ENCODE measurements around the gene TMEM184A. TPM values are rescaled to one million over a fixed set of nuclear protein-coding genes. Genes with fewer than 3 reads are reported as not detected.
A peak's percentile ranks its signal among the peaks of the same experiment; 100 is the strongest.

TMEM184A gene
- total RNA-seq, 1 experiment from 2014 or later: 21.4 TPM

DNA sequence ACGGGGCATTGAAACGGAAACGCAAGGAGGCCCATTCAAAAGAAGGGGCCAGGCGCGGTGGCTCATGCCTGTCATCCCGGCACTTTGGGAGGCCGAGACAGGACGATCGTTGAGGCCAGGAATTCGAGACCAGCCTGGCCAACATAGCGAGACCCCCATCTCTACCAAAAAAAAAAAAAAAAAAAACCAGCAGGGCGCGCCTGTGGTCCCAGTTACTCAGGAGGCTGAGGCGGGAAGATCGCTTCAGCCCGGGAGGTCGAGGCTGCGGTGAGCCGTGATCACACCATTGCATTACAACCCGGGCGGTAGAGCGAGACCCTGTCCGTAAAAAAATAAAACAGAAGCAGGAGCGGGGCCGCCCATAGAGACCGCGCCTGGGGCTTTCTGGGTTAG, 13.4 kb upstream of the TMEM184A start:
- Histone ChIP-seq H3K27ac (0 out of 2 replicates have a peak overlapping the region, but pooled peaks have one; percentile 18), H3K4me3 (peak overlapping the region; percentile 97), H2AFZ (peak overlapping the region; percentile 99), H3K27me3 (ENCODE audit: insufficient read depth, low read depth) (no peaks in the 10 kb centered on the region), H3K9me2 (ENCODE audit: insufficient read depth) (no peaks in the 10 kb centered on the region), H3K79me2 (ENCODE audit: low read depth) (peaks cover 30% of the 10 kb centered on the region), H3K36me3 (ENCODE audit: low read depth) (peaks cover 6% of the 10 kb centered on the region), H3K4me2 (peak overlapping the region; percentile 82), H3K9me3 (ENCODE audit: insufficient read depth, low read depth) (no peaks in the 10 kb centered on the region), H3F3A (ENCODE audit: insufficient read depth, low read depth) (peaks cover 57% of the 10 kb centered on the region; the same call in 1 of the 2 replicates), H3K4me1 (replicated peaks; ENCODE audit: insufficient read depth) (peaks cover 34% of the 10 kb centered on the region), H4K20me1 (ENCODE audit: insufficient read depth) (no peaks in the 10 kb centered on the region; the same call in 1 of the 2 replicates)
- no peak for DNase-seq
- POLR2A ChIA-PET (ENCODE audit: unreplicated experiment): no interaction called here
- CTCF ChIA-PET: no interaction called here
- TF ChIP-seq EZH2 (IDR thresholded peaks at IDR 0.05; ENCODE audit: low read depth): no peak
- TF ChIP-seq, protein P1, sequence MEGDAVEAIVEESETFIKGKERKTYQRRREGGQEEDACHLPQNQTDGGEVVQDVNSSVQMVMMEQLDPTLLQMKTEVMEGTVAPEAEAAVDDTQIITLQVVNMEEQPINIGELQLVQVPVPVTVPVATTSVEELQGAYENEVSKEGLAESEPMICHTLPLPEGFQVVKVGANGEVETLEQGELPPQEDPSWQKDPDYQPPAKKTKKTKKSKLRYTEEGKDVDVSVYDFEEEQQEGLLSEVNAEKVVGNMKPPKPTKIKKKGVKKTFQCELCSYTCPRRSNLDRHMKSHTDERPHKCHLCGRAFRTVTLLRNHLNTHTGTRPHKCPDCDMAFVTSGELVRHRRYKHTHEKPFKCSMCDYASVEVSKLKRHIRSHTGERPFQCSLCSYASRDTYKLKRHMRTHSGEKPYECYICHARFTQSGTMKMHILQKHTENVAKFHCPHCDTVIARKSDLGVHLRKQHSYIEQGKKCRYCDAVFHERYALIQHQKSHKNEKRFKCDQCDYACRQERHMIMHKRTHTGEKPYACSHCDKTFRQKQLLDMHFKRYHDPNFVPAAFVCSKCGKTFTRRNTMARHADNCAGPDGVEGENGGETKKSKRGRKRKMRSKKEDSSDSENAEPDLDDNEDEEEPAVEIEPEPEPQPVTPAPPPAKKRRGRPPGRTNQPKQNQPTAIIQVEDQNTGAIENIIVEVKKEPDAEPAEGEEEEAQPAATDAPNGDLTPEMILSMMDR (conservative IDR thresholded peaks at IDR 0.05): no peak
- intact Hi-C loops (cut with micrococcal nuclease; ENCODE audit: unreplicated experiment): loop anchor here (1.0 to 10.0 kb wide), 3 partner anchors 32 to 675 kb away; partner anchors contain the start of genes MRM2 and NUDT1
- BruUV-seq (replicated peaks): no TSS peak

DNA sequence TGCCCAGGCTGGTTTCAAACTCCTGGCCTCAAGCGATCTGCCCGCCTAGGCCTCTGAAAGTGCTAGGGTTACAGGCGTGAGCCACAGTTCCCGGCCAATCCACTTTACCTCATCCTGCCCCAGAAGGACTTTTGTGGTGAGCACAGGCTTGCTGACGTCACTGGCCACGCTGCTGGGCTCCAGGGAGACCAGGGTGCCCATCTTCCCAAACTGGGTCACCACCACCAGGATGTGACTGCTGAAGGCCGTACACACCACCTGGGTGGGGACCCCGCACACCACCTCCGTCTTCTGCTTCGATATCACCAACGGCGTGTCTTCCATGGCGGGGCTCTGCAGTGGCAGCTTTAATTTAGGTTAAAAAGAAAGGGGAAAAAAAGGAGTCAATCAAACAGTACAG, 13.0 kb upstream of the TMEM184A start:
- CTCF ChIA-PET: no interaction called here
- Histone ChIP-seq H3K4me3 (peak overlapping the region; percentile 97), H3K36me3 (ENCODE audit: low read depth) (peaks cover 6% of the 10 kb centered on the region), H3F3A (ENCODE audit: insufficient read depth, low read depth) (peaks cover 60% of the 10 kb centered on the region; the same call in 1 of the 2 replicates), H3K27me3 (ENCODE audit: insufficient read depth, low read depth) (no peaks in the 10 kb centered on the region), H3K9me3 (ENCODE audit: insufficient read depth, low read depth) (no peaks in the 10 kb centered on the region), H2AFZ (no peak overlapping the region), H3K4me1 (replicated peaks; ENCODE audit: insufficient read depth) (peaks cover 34% of the 10 kb centered on the region), H3K27ac (0 out of 2 replicates have a peak overlapping the region, but pooled peaks have one; percentile 35), H4K20me1 (ENCODE audit: insufficient read depth) (no peaks in the 10 kb centered on the region; the same call in 1 of the 2 replicates), H3K4me2 (peak overlapping the region; percentile 82), H3K9me2 (ENCODE audit: insufficient read depth) (no peaks in the 10 kb centered on the region), H3K79me2 (ENCODE audit: low read depth) (peaks cover 30% of the 10 kb centered on the region)
- no peak for TF ChIP-seq EZH2 (IDR thresholded peaks at IDR 0.05; ENCODE audit: low read depth)
- TF ChIP-seq, protein P1 (conservative IDR thresholded peaks at IDR 0.05): no peak
- intact Hi-C loops (cut with micrococcal nuclease; ENCODE audit: unreplicated experiment): loop anchor here (1.0 to 10.0 kb wide), 3 partner anchors 32 to 676 kb away; partner anchors contain the start of genes MRM2 and NUDT1
- POLR2A ChIA-PET (ENCODE audit: unreplicated experiment): no interaction called here
- peak; percentile 63 to 69 for DNase-seq
- TSS peak; percentile 66 for BruUV-seq (replicated peaks)

DNA sequence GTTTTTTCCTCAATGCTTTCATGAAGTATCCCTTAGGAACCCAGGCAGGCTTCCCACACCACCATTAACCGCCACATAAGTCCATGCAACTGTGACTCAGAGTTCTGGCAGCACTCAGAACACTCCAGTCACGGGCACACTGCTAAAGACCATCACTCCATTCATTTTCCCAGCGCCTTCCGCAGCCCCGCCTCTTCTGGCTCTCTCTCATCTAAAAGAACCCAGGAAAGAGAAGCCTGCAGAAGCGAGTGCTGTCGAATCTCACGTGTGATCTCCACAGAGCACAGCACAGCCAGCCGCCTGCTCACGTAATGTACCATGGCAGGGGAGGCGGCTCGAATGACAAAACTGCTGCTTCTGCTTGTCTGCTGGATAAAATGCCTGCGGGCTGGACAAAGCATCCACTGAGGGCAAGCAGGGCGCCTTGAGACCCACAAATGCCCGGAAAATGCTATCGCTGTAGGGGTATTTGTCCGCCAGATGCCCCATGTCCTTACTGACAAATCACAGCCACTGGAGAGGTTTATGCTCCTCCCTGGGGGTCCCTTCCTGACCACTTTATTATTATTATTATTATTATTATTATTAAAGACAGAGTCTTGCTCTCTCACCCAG, 12.0 kb upstream of the TMEM184A start:
- Histone ChIP-seq H3K4me1 (replicated peaks; ENCODE audit: insufficient read depth) (peaks cover 34% of the 10 kb centered on the region), H3K79me2 (ENCODE audit: low read depth) (peaks cover 30% of the 10 kb centered on the region), H3K9me2 (ENCODE audit: insufficient read depth) (no peaks in the 10 kb centered on the region), H3K9me3 (ENCODE audit: insufficient read depth, low read depth) (no peaks in the 10 kb centered on the region), H3K4me2 (peak overlapping the region; percentile 82), H2AFZ (no peak overlapping the region), H3F3A (ENCODE audit: insufficient read depth, low read depth) (peaks cover 70% of the 10 kb centered on the region; the same call in 1 of the 2 replicates), H4K20me1 (ENCODE audit: insufficient read depth) (no peaks in the 10 kb centered on the region; the same call in 1 of the 2 replicates), H3K27ac (peak overlapping the region; percentile 24), H3K4me3 (no peak overlapping the region; the same call in 1 of the 2 replicates), H3K36me3 (ENCODE audit: low read depth) (peaks cover 6% of the 10 kb centered on the region), H3K27me3 (ENCODE audit: insufficient read depth, low read depth) (no peaks in the 10 kb centered on the region)
- BruUV-seq (replicated peaks): no TSS peak
- no peak for TF ChIP-seq EZH2 (IDR thresholded peaks at IDR 0.05; ENCODE audit: low read depth)
- TF ChIP-seq, protein P1 (conservative IDR thresholded peaks at IDR 0.05): no peak
- intact Hi-C loops (cut with micrococcal nuclease; ENCODE audit: unreplicated experiment): loop anchor here (1.0 to 10.0 kb wide), 2 partner anchors 9 to 677 kb away; partner anchors contain the start of genes MRM2 and NUDT1
- peak in 1 of 2 experiments; percentile 73 for DNase-seq
- POLR2A ChIA-PET (ENCODE audit: unreplicated experiment): interaction anchor here (0.6 kb wide), 1 partner anchor 31 kb away, joined by 3 read pairs; no protein-coding TSS in a partner anchor
- CTCF ChIA-PET: interaction anchor here (0.7 kb wide), 1 partner anchor 109 kb away, joined by 3 read pairs; no protein-coding TSS in a partner anchor

Data from PC-9 (cell line).